H1 (cell line): ENCODE data around the gene SMG7. TPM values are rescaled to one million over a fixed set of nuclear protein-coding genes. Genes with fewer than 3 reads are reported as not detected.

Experiments used
- CTCF ChIA-PET: fragments of 300-600 bp; sonication (Branson Sonifier 250); formaldehyde crosslinking; loops from one replicate; lab custom pipeline; 2021; ENCODE audit not compliant: partially characterized antibody; lab: Charles Lee
- POLR2A ChIA-PET: fragments of 300-600 bp; sonication (Branson Sonifier 250); formaldehyde crosslinking; loops from one replicate; lab custom pipeline; 2021; ENCODE audit warnings: inconsistent platforms; ENCODE audit not compliant: partially characterized antibody; lab: Charles Lee
- DNase-seq, 2 experiments: peaks; one replicate each; pipeline versions ENCODE4 v3.0.0 to v3.0.0-alpha.2; 2010 to 2022; ENCODE audit warnings: low spot score in 2 of 2, low read depth in 1 of 2, mixed read lengths in 1 of 2
- FAIRE-seq: peaks from 2 replicates; lab custom pipeline; 2011; peaks lifted over from hg19 to GRCh38; lab: Jason Lieb, UNC
- H2AFZ ChIP-seq: 2 replicates; pipeline ENCODE4 v1.8.1; 2012; ENCODE audit warnings: low read length, inconsistent platforms
- H2AK5ac ChIP-seq: 2 replicates; pipeline ENCODE4 v1.6.1; 2013; ENCODE audit warnings: low read depth, low read length
- H2BK120ac ChIP-seq: replicated peaks from 2 replicates; pipeline ENCODE3; 2013; ENCODE audit warnings: low read depth, low read length, inconsistent platforms
- H2BK12ac ChIP-seq: 2 replicates; pipeline ENCODE4 v1.6.1; 2013; ENCODE audit warnings: low read depth, low read length
- H2BK15ac ChIP-seq: 2 replicates; pipeline ENCODE4 v1.6.1; 2013; ENCODE audit warnings: low read length
- H2BK20ac ChIP-seq: 2 replicates; pipeline ENCODE4 v1.6.1; 2013; ENCODE audit warnings: low read length
- H2BK5ac ChIP-seq: 2 replicates; pipeline ENCODE4 v1.6.1; 2013; ENCODE audit warnings: low read depth, low read length
- H3K14ac ChIP-seq: 2 replicates; pipeline ENCODE4 v1.6.1; 2013; ENCODE audit warnings: inconsistent platforms; ENCODE audit not compliant: insufficient read length
- H3K18ac ChIP-seq: 2 replicates; pipeline ENCODE4 v1.6.1; 2013; ENCODE audit warnings: low read length; ENCODE audit errors: extremely low read depth
- H3K23ac ChIP-seq: 2 replicates; pipeline ENCODE4 v1.6.1; 2013; ENCODE audit warnings: inconsistent platforms; ENCODE audit not compliant: insufficient read length
- H3K23me2 ChIP-seq: 2 replicates; pipeline ENCODE4 v1.6.1; 2013; ENCODE audit warnings: low read depth, low read length
- H3K27ac ChIP-seq: 2 replicates; pipeline ENCODE4 v1.6.1; 2011; ENCODE audit warnings: low read depth, low read length, inconsistent platforms
- H3K27me3 ChIP-seq, 4 experiments: replicated peaks in 1 of 4; 1 replicate in 1 of 4; 2 replicates in 3 of 4; pipeline versions ENCODE4 v1.6.1 to v1.8.1; 2011 to 2013; ENCODE audit warnings: low read length in 3 of 4, mild to moderate bottlenecking in 3 of 4, inconsistent platforms in 2 of 4, mixed read lengths in 2 of 4, moderate library complexity in 1 of 4; ENCODE audit not compliant: control insufficient read depth in 3 of 4, insufficient read depth in 3 of 4; ENCODE audit errors: extremely low read depth in 1 of 4
- H3K36me3 ChIP-seq, 4 experiments: 2 replicates each; pipeline versions ENCODE4 v1.6.1 to v1.8.1; 2011 to 2013; ENCODE audit warnings: mild to moderate bottlenecking in 4 of 4, low read length in 3 of 4, moderate library complexity in 2 of 4, control low read depth in 1 of 4, inconsistent platforms in 1 of 4; ENCODE audit not compliant: insufficient read depth in 4 of 4, control insufficient read depth in 2 of 4
- H3K4ac ChIP-seq: replicated peaks from 2 replicates; pipeline ENCODE3; 2013; ENCODE audit warnings: low read length, low read depth, mixed read lengths, inconsistent platforms; ENCODE audit not compliant: insufficient read length
- H3K4me1 ChIP-seq, 4 experiments: replicated peaks in 1 of 4; 1 replicate in 1 of 4; 2 replicates in 3 of 4; pipeline versions ENCODE4 v1.6.1 to v1.8.1; 2011 to 2013; ENCODE audit warnings: low read length in 3 of 4, inconsistent platforms in 2 of 4, mixed read lengths in 1 of 4; ENCODE audit not compliant: insufficient read depth in 4 of 4, control insufficient read depth in 3 of 4
- H3K4me2 ChIP-seq, 2 experiments: 2 replicates each; pipeline versions ENCODE4 v1.6.1 to v1.8.1; 2011 to 2013; ENCODE audit warnings: low read depth in 2 of 2, low read length in 2 of 2, control low read depth in 1 of 2, inconsistent platforms in 1 of 2, mild to moderate bottlenecking in 1 of 2; ENCODE audit not compliant: insufficient read depth in 1 of 2
- H3K4me3 ChIP-seq, 4 experiments: fragments of 200-600, 300-600 bp in 1 of 4; sonication (generic), shearing (Covaris generic), sonication (Bioruptor Twin) in 1 of 4; 2 replicates each; pipeline versions ENCODE4 v1.5.1 to v1.8.1; 2011 to 2016; ENCODE audit warnings: low read length in 4 of 4, low read depth in 3 of 4, control low read depth in 2 of 4, inconsistent platforms in 2 of 4, mild to moderate bottlenecking in 2 of 4, mixed read lengths in 1 of 4, moderate library complexity in 1 of 4; ENCODE audit not compliant: insufficient read depth in 2 of 4; ENCODE audit errors: extremely low read depth in 1 of 4
- H3K56ac ChIP-seq: replicated peaks from 2 replicates; pipeline ENCODE3; 2013; ENCODE audit warnings: low read depth, mild to moderate bottlenecking, mixed read lengths, low read length, inconsistent platforms; ENCODE audit not compliant: insufficient read length
- H3K79me1 ChIP-seq: 2 replicates; pipeline ENCODE4 v1.6.1; 2013; ENCODE audit warnings: low read depth, low read length, control low read depth
- H3K79me2 ChIP-seq, 2 experiments: 2 replicates each; pipeline versions ENCODE4 v1.6.1 to v1.8.1; 2012 to 2013; ENCODE audit warnings: low read length in 2 of 2, mild to moderate bottlenecking in 2 of 2, inconsistent platforms in 1 of 2; ENCODE audit not compliant: insufficient read depth in 2 of 2, control insufficient read depth in 1 of 2
- H3K9ac ChIP-seq, 4 experiments: replicated peaks in 1 of 4; 1 replicate in 1 of 4; 2 replicates in 3 of 4; pipeline versions ENCODE4 v1.6.1 to v1.8.1; 2011 to 2013; ENCODE audit warnings: low read depth in 3 of 4, low read length in 3 of 4, control low read depth in 2 of 4, mild to moderate bottlenecking in 2 of 4, moderate library complexity in 2 of 4, inconsistent platforms in 1 of 4; ENCODE audit errors: extremely low read depth in 1 of 4
- H3K9me3 ChIP-seq, 2 experiments: 2 replicates each; pipeline versions ENCODE4 v1.6.1 to v1.8.1; 2012 to 2013; ENCODE audit warnings: mild to moderate bottlenecking in 2 of 2, moderate library complexity in 2 of 2, control low read depth in 1 of 2, inconsistent platforms in 1 of 2, low read depth in 1 of 2, low read length in 1 of 2, mixed read lengths in 1 of 2; ENCODE audit not compliant: insufficient read depth in 2 of 2
- H4K20me1 ChIP-seq, 2 experiments: replicated peaks in 1 of 2; 2 replicates each; pipeline versions ENCODE3 to v1.8.1; 2011 to 2013; ENCODE audit warnings: inconsistent platforms in 2 of 2, low read length in 2 of 2, mild to moderate bottlenecking in 1 of 2; ENCODE audit not compliant: insufficient read depth in 2 of 2, control insufficient read depth in 1 of 2
- H4K5ac ChIP-seq: 2 replicates; pipeline ENCODE4 v1.6.1; 2013; ENCODE audit warnings: low read length, low read depth, mixed read lengths, inconsistent platforms; ENCODE audit not compliant: insufficient read length
- H4K8ac ChIP-seq: 2 replicates; pipeline ENCODE4 v1.8.0; 2013; ENCODE audit warnings: mild to moderate bottlenecking, moderate library complexity, low read length, inconsistent platforms; ENCODE audit not compliant: insufficient read depth; ENCODE audit errors: extremely low read depth
- H4K91ac ChIP-seq: replicated peaks from 2 replicates; pipeline ENCODE3; 2013; ENCODE audit warnings: low read length, mixed read lengths, inconsistent platforms; ENCODE audit not compliant: insufficient read length
- BACH1 ChIP-seq: IDR thresholded peaks from 2 replicates; pipeline ENCODE4 v1.6.1; 2012; ENCODE audit warnings: low read length, improper control_type of control experiment
- BRCA1 ChIP-seq: IDR thresholded peaks from 2 replicates; pipeline ENCODE4 v1.6.1; 2012; ENCODE audit warnings: low read depth, low read length, improper control_type of control experiment
- CEBPB ChIP-seq: IDR thresholded peaks from 2 replicates; pipeline ENCODE4 v1.6.1; 2012; ENCODE audit warnings: low read depth, low read length
- EZH2 ChIP-seq: fragments of 200-600 bp; sonication (generic); IDR thresholded peaks from 2 replicates; pipeline ENCODE4 v1.7.1; 2012; ENCODE audit warnings: low read depth, mild to moderate bottlenecking, moderate library complexity, low read length, inconsistent platforms; ENCODE audit not compliant: severe bottlenecking
- JUN ChIP-seq: IDR thresholded peaks from 2 replicates; pipeline ENCODE4 v1.6.1; 2011; ENCODE audit warnings: low read depth, mild to moderate bottlenecking, improper control_type of control experiment, low read length
- MAFK ChIP-seq: IDR thresholded peaks from 2 replicates; pipeline ENCODE4 v1.6.1; 2012; ENCODE audit warnings: low read depth, mild to moderate bottlenecking, improper control_type of control experiment, low read length
- POLR2AphosphoS5 ChIP-seq: IDR thresholded peaks from 2 replicates; pipeline ENCODE4 v1.6.1; 2011; ENCODE audit warnings: low read depth, low read length
- ZNF274 ChIP-seq: IDR thresholded peaks from 2 replicates; pipeline ENCODE4 v1.7.0; 2012; ENCODE audit warnings: low read length, borderline replicate concordance; ENCODE audit errors: extremely low read depth
- WGBS, 2 experiments: shearing (Covaris generic) in 1 of 2; methylation state at CpG; one replicate each; pipeline versions ENCODE4 v1.1.6 to v1.1.7; 2013 to 2015; ENCODE audit warnings: low lambda C conversion rate in 2 of 2, mixed read lengths in 2 of 2, inconsistent platforms in 1 of 2, low coverage in 1 of 2, missing lambda C conversion rate in 1 of 2; ENCODE audit not compliant: insufficient replicate concordance in 2 of 2, insufficient coverage in 1 of 2, insufficient read length in 1 of 2; ENCODE audit errors: extremely low coverage in 1 of 2, missing lambda C conversion rate in 1 of 2; 5-methylcytosine and 5-hydroxymethylcytosine counted together
- polyA plus RNA-seq, 7 experiments: library from polyadenylated mRNA; depleted of rRNA in 3 of 7; stranded (reverse) in 5 of 7; unstranded in 2 of 7; fragments of >200 nt in 5 of 7; fragments of 200-250 nt in 2 of 7; gene quantifications; 1 replicate in 5 of 7; 2 replicates in 1 of 7; 4 replicates in 1 of 7; pipeline versions ENCODE4 v1.2.1 to v1.2.3, GENCODE V29; 2011 to 2013; ENCODE audit warnings: missing spikeins in 2 of 7, mixed read lengths in 2 of 7
- total RNA-seq: library from RNA; stranded (reverse); fragmentation: NEBNext Ultra II Directional; extraction: Animal tissue kit (Norgen Biotek cat#: 25700); gene quantifications from 2 replicates; pipeline ENCODE4 v1.2.1, GENCODE V29; 2021

SMG7 gene
- total and polyA plus RNA-seq, 2 of the 8 experiments (the other 6 are each of a cell fraction or from before 2014, with no cell fraction given): 39.3 to 65.6 TPM

DNA sequence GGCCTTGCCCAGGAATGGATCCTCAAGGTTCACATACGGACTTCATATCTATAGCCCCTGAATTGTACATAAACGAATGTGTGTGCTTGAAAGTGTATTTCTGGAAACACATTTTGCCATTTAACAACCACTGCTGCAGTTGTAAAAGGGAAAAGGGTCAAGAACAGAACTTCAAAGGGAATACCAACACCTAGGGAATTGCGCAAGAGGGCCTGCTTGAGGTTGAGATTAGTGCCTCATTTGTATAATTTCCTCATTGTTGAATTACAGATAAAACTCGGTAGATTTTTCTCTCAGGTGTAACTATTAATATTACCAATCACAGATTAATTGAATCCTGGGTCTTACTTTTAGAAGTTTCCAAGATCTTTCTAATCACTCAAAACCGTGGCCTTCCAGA lies 111.8 kb downstream of the SMG7 start:
- no peak for DNase-seq
- no peak overlapping the region for H2BK12ac ChIP-seq
- H3K18ac ChIP-seq: no peak overlapping the region
- H4K8ac ChIP-seq: no peak overlapping the region
- H3K27me3 ChIP-seq: no peaks in the 10 kb centered on the region
- no peak overlapping the region for H3K9ac ChIP-seq
- no peaks in the 10 kb centered on the region for H3K23me2 ChIP-seq
- peaks cover 0 to 13% (median 6%) of the 10 kb centered on the region in 4 experiments; a peak in 5 of 7 replicates for H3K4me1 ChIP-seq
- no peaks in the 10 kb centered on the region for H3K9me3 ChIP-seq
- H2BK5ac ChIP-seq: no peak overlapping the region
- H2BK15ac ChIP-seq: no peak overlapping the region
- H3K4ac ChIP-seq: no peak overlapping the region
- H3K56ac ChIP-seq: no peak overlapping the region
- H3K4me3 ChIP-seq: no peak overlapping the region
- H3K36me3 ChIP-seq: no peaks in the 10 kb centered on the region
- no peak overlapping the region for H2AFZ ChIP-seq
- ChIA-PET POLR2A (no interaction called here), CTCF (no interaction called here)
- no peak overlapping the region for H4K5ac ChIP-seq
- no peak overlapping the region for H2BK120ac ChIP-seq
- H3K79me1 ChIP-seq: no peaks in the 10 kb centered on the region
- FAIRE-seq: no peak
- no peak overlapping the region for H2BK20ac ChIP-seq
- H3K4me2 ChIP-seq: no peak overlapping the region
- no peak overlapping the region for H3K14ac ChIP-seq
- no peak overlapping the region for H3K27ac ChIP-seq
- H4K91ac ChIP-seq: no peak overlapping the region
- no peaks in the 10 kb centered on the region for H3K79me2 ChIP-seq
- TF ChIP-seq POLR2AphosphoS5 (no peak), BACH1 (no peak), ZNF274 (no peak), EZH2 (no peak), CEBPB (peak; percentile 97), JUN (no peak), BRCA1 (no peak), MAFK (no peak)
- 71% methylated on average over 5 of the region's 5 CpGs; no CpG with 5 or more reads in 1 of the 2 experiments for WGBS, 2 experiments
- no peak overlapping the region for H2AK5ac ChIP-seq
- H3K23ac ChIP-seq: no peak overlapping the region
- H4K20me1 ChIP-seq: no peaks in the 10 kb centered on the region
